HepG2 (cell line): ENCODE results near the gene HS6ST2. TPM values are rescaled to one million over a fixed set of nuclear protein-coding genes. Genes with fewer than 3 reads are reported as not detected.
A peak's percentile ranks its signal among the peaks of the same experiment; 100 is the strongest.

ENCODE experiments used
- CBX1 ChIP-seq: IDR thresholded peaks from one replicate; pipeline ENCODE4 v1.6.1; 2016; ENCODE audit warnings: antibody characterized with exemption, low read depth
- DPF2 ChIP-seq: sonication (generic); formaldehyde crosslinking; IDR thresholded peaks from 2 replicates; pipeline ENCODE4 v1.4.0; 2020; ENCODE audit warnings: mild to moderate bottlenecking, low read depth, missing genetic modification reagents, borderline replicate concordance
- GMEB1 ChIP-seq: sonication (generic); formaldehyde crosslinking; IDR thresholded peaks from 2 replicates; pipeline ENCODE4 v1.5.1; 2020; ENCODE audit warnings: missing genetic modification reagents, mild to moderate bottlenecking, borderline replicate concordance
- LBX2 ChIP-seq: sonication (generic); formaldehyde crosslinking; IDR thresholded peaks from 2 replicates; pipeline ENCODE4 v1.5.0; 2020; ENCODE audit warnings: missing genetic modification reagents, mild to moderate bottlenecking, borderline replicate concordance
- MAFF ChIP-seq: IDR thresholded peaks from 2 replicates; pipeline ENCODE4 v1.6.1; 2011; ENCODE audit warnings: low read depth, low read length, improper control_type of control experiment
- MAFG ChIP-seq: sonication (generic); formaldehyde crosslinking; IDR thresholded peaks from 2 replicates; pipeline ENCODE4 v1.5.1; 2020; ENCODE audit warnings: mild to moderate bottlenecking, missing genetic modification reagents
- MIER2 ChIP-seq: IDR thresholded peaks from 2 replicates; pipeline ENCODE4 v1.6.1; 2016; ENCODE audit warnings: missing biosample characterization, missing genetic modification reagents
- NRL ChIP-seq: sonication (generic); formaldehyde crosslinking; IDR thresholded peaks from 2 replicates; pipeline ENCODE4 v1.5.0; 2020; ENCODE audit warnings: missing genetic modification reagents, mild to moderate bottlenecking, moderate library complexity, borderline replicate concordance
- PRDM15 ChIP-seq: sonication (generic); formaldehyde crosslinking; IDR thresholded peaks from 2 replicates; pipeline ENCODE4 v1.4.0; 2020; ENCODE audit warnings: missing genetic modification reagents
- TBL1XR1 ChIP-seq: fragments of 150-350 bp; IDR thresholded peaks from 2 replicates; pipeline ENCODE4 v1.6.1; 2014; ENCODE audit warnings: borderline replicate concordance, low read length; ENCODE audit not compliant: partially characterized antibody
- UBTF ChIP-seq: sonication (generic); formaldehyde crosslinking; IDR thresholded peaks from 2 replicates; pipeline ENCODE4 v1.4.0; 2020; ENCODE audit warnings: mild to moderate bottlenecking, missing genetic modification reagents
- YEATS4 ChIP-seq: sonication (generic); formaldehyde crosslinking; IDR thresholded peaks from 2 replicates; pipeline ENCODE4 v1.4.0; 2020; ENCODE audit warnings: missing genetic modification reagents, borderline replicate concordance
- ZBTB14 ChIP-seq: sonication (generic); formaldehyde crosslinking; IDR thresholded peaks from 2 replicates; pipeline ENCODE4 v1.4.0; 2020; ENCODE audit warnings: missing genetic modification reagents
- ZEB1 ChIP-seq: IDR thresholded peaks from 2 replicates; pipeline ENCODE4 v1.6.1; 2012; ENCODE audit warnings: mild to moderate bottlenecking, low read depth, inconsistent platforms; ENCODE audit not compliant: insufficient replicate concordance
- ZFAT ChIP-seq: sonication (generic); formaldehyde crosslinking; conservative IDR thresholded peaks from 2 replicates; pipeline ENCODE4 v1.8.1; 2023; ENCODE audit warnings: missing genetic modification reagents, inconsistent platforms
- ZFP36L1 ChIP-seq: sonication (generic); formaldehyde crosslinking; IDR thresholded peaks from 2 replicates; pipeline ENCODE4 v1.8.0; 2022; ENCODE audit warnings: mild to moderate bottlenecking, missing genetic modification reagents, moderate library complexity
- ZFP90 ChIP-seq: sonication (generic); formaldehyde crosslinking; IDR thresholded peaks from 2 replicates; pipeline ENCODE4 v1.8.0; 2022; ENCODE audit warnings: missing genetic modification reagents, mild to moderate bottlenecking, inconsistent platforms, borderline replicate concordance
- ZNF33A ChIP-seq: sonication (generic); formaldehyde crosslinking; IDR thresholded peaks from 2 replicates; pipeline ENCODE4 v1.5.1; 2020; ENCODE audit warnings: missing genetic modification reagents, mild to moderate bottlenecking, moderate library complexity, borderline replicate concordance
- ZNF44 ChIP-seq: sonication (generic); formaldehyde crosslinking; IDR thresholded peaks from 2 replicates; pipeline ENCODE4 v1.5.1; 2020; ENCODE audit warnings: mild to moderate bottlenecking, missing genetic modification reagents
- ZSCAN31 ChIP-seq: sonication (generic); formaldehyde crosslinking; IDR thresholded peaks from 2 replicates; pipeline ENCODE4 v1.5.0; 2020; ENCODE audit warnings: low read depth, mild to moderate bottlenecking, missing genetic modification reagents
- polyA plus RNA-seq, 8 experiments: library from polyadenylated mRNA; depleted of rRNA in 3 of 8; stranded (reverse) in 7 of 8; unstranded in 1 of 8; fragments of >200 nt; fragmentation: Illumina TruSeq in 4 of 8; extraction: Trizol in 4 of 8; gene quantifications; 2 replicates each; pipeline versions ENCODE4 v1.2.1 to v1.2.3, GENCODE V29; 2011 to 2016; ENCODE audit warnings: low read depth in 4 of 8, missing spikeins in 1 of 8, mixed read lengths in 1 of 8; ENCODE audit not compliant: insufficient read depth in 1 of 8
- total RNA-seq, 5 experiments: library from RNA; depleted of rRNA; stranded (reverse); fragments of >200 nt; fragmentation: Illumina TruSeq; extraction: Trizol; gene quantifications; 2 replicates each; pipeline ENCODE4 v1.2.3, GENCODE V29; 2016; ENCODE audit warnings: low read depth in 1 of 5

HS6ST2 gene
- total and polyA plus RNA-seq, 2 of the 13 experiments (the other 11 are each of a cell fraction or from before 2014, with no cell fraction given): 0.05 TPM; not detected in 1

GRCh38 chrX:132590350-132591026 lies 367.9 kb downstream of the HS6ST2 start (continued):
- peak; percentile 78; the same call in 1 of the 2 replicates for TF ChIP-seq DPF2 (CRISPR knock-in tag)
- TF ChIP-seq ZFP90: no peak
- no peak for TF ChIP-seq MAFF
- peak; percentile 25; the same call in 1 of the 2 replicates for TF ChIP-seq YEATS4 (CRISPR knock-in tag)
- TF ChIP-seq GMEB1: peak; percentile 43; the same call in 1 of the 2 replicates
- TF ChIP-seq TBL1XR1: peak; percentile 100
- no peak for TF ChIP-seq ZEB1
- no peak for TF ChIP-seq ZFAT (CRISPR knock-in tag)
- TF ChIP-seq ZNF44 (CRISPR knock-in tag): no peak
- peak; percentile 70 for TF ChIP-seq MIER2 (CRISPR knock-in tag)
- no peak for TF ChIP-seq ZNF33A (CRISPR knock-in tag)
- no peak for TF ChIP-seq ZSCAN31
- no peak for TF ChIP-seq LBX2 (CRISPR knock-in tag)
- no peak for TF ChIP-seq CBX1
- no peak for TF ChIP-seq NRL (CRISPR knock-in tag)
- no peak for TF ChIP-seq ZFP36L1
- peak; percentile 42; the same call in 1 of the 2 replicates for TF ChIP-seq PRDM15 (CRISPR knock-in tag)
- TF ChIP-seq UBTF: no peak; the same call in 1 of the 2 replicates
- no peak for TF ChIP-seq MAFG (CRISPR knock-in tag)
- no peak for TF ChIP-seq ZBTB14
